GM21717 (cell line): ENCODE data around the gene SLC9A1.

Experiments
- ATAC-seq: cut with Tn5 transposase; IDR thresholded peaks from one replicate; pipeline ENCODE4 v1.9.1; 2021; ENCODE audit warnings: mild to moderate bottlenecking, moderate library complexity; ENCODE audit not compliant: unreplicated experiment

Gene SLC9A1

GRCh38 chr1:27152004-27152828, 2.7 kb downstream of the SLC9A1 start:
- ATAC-seq, result no peak

- no peak for ATAC-seq
These were observed 4.3 kb downstream of the SLC9A1 start for GRCh38 chr1:27150641-27151040.

- no peak for ATAC-seq
These were observed 4.7 kb downstream of the SLC9A1 start for GRCh38 chr1:27150183-27150582.

GRCh38 chr1:27149762-27150113, 5.2 kb downstream of the SLC9A1 start:
- no peak for ATAC-seq

GRCh38 chr1:27149084-27149761, 5.7 kb downstream of the SLC9A1 start:
- no peak for ATAC-seq

- no peak for ATAC-seq
These were observed 6.3 kb downstream of the SLC9A1 start for GRCh38 chr1:27148591-27148990.

- ATAC-seq, result no peak
These were observed 6.9 kb downstream of the SLC9A1 start for GRCh38 chr1:27147842-27148518.

GRCh38 chr1:27145934-27146354, 9.0 kb downstream of the SLC9A1 start:
- no peak for ATAC-seq

- ATAC-seq, result no peak
These were observed 9.8 kb downstream of the SLC9A1 start for GRCh38 chr1:27144920-27145661.

GRCh38 chr1:27144049-27144748, 10.7 kb downstream of the SLC9A1 start:
- no peak for ATAC-seq

- no peak for ATAC-seq
These were observed 11.5 kb downstream of the SLC9A1 start for GRCh38 chr1:27143401-27143800.

- ATAC-seq, result no peak
These were observed 12.5 kb downstream of the SLC9A1 start for GRCh38 chr1:27142464-27142863.

- ATAC-seq, result no peak
These were observed 13.5 kb downstream of the SLC9A1 start for GRCh38 chr1:27141266-27142003.

- no peak for ATAC-seq
These were observed 14.9 kb downstream of the SLC9A1 start for GRCh38 chr1:27139980-27140379.

- no peak for ATAC-seq
These were observed 16.0 kb downstream of the SLC9A1 start for GRCh38 chr1:27138927-27139326.

- no peak for ATAC-seq
These were observed 16.6 kb downstream of the SLC9A1 start for GRCh38 chr1:27138368-27138767.

GRCh38 chr1:27137544-27138075, 17.3 kb downstream of the SLC9A1 start:
- no peak for ATAC-seq

GRCh38 chr1:27136998-27137542, 17.9 kb downstream of the SLC9A1 start:
- ATAC-seq, result no peak

- ATAC-seq, result no peak
These were observed 18.7 kb downstream of the SLC9A1 start for GRCh38 chr1:27136236-27136551.
